BE2C (cell line): Measurements from ENCODE around the gene PPIH.
"Not testable (repeated sequence)": the region's sequence is repeated elsewhere in the genome, so short reads cannot be mapped to it uniquely, and the experiment has no call there.

Source experiments
- DNase-seq: peaks from one replicate; pipeline ENCODE4 v3.0.0-alpha.2; 2020
- H3K27me3 ChIP-seq: fragments of 250-450 bp; sonication (Bioruptor Pico); 2 replicates; pipeline ENCODE4 v1.5.1; 2020; ENCODE audit warnings: mild to moderate bottlenecking
- H3K36me3 ChIP-seq: fragments of 250-450 bp; sonication (Bioruptor Pico); 2 replicates; pipeline ENCODE4 v1.5.1; 2020; ENCODE audit warnings: mild to moderate bottlenecking
- H3K4me1 ChIP-seq: fragments of 250-450 bp; sonication (Bioruptor Pico); 2 replicates; pipeline ENCODE4 v1.5.1; 2020
- H3K4me3 ChIP-seq: 2 replicates; pipeline ENCODE4 v1.5.1; 2011; ENCODE audit warnings: low read depth, low read length
- H3K9me3 ChIP-seq: fragments of 250-450 bp; sonication (Bioruptor Pico); 2 replicates; pipeline ENCODE4 v1.5.1; 2020
- TF ChIP-seq, protein P1 (sequence below): IDR thresholded peaks from 2 replicates; pipeline ENCODE4 v1.5.1; 2012; ENCODE audit warnings: mild to moderate bottlenecking, low read depth, low read length

PPIH gene

DNA sequence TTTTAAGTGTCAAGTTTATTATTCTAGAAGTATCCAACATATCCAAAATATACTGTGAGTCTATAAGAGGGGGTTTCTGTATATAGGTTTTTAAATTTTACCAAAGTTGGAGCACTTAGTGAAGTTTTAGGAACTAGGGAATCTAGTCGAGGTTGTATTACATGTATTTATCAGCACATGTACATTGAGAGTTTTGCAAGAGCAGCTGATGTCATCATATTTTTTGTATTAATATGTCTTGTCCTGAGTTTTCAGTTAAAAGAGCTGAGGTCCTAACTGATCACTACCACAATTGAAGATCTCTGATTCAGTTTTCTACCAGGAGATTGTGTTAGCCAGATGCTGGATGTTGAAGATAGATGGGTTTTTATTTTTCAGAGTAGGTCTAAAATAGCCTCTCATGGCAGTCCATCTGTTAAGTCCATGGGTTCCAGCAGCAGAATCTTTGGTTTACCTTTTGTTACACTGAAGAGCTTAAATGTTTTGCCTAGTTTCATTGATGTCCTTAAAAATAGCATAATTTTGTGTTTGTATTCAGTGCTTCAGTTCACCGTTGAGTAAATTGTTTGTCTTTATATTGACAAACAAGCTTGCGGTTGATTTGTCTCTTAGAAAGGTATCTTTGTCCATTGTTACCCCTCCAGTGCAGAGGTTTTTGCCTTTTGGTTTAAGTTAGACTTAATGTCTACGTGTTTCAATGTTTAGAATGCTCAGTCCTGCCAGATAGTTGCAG is 40.0 kb downstream of the PPIH start:
- TF ChIP-seq, protein P1, sequence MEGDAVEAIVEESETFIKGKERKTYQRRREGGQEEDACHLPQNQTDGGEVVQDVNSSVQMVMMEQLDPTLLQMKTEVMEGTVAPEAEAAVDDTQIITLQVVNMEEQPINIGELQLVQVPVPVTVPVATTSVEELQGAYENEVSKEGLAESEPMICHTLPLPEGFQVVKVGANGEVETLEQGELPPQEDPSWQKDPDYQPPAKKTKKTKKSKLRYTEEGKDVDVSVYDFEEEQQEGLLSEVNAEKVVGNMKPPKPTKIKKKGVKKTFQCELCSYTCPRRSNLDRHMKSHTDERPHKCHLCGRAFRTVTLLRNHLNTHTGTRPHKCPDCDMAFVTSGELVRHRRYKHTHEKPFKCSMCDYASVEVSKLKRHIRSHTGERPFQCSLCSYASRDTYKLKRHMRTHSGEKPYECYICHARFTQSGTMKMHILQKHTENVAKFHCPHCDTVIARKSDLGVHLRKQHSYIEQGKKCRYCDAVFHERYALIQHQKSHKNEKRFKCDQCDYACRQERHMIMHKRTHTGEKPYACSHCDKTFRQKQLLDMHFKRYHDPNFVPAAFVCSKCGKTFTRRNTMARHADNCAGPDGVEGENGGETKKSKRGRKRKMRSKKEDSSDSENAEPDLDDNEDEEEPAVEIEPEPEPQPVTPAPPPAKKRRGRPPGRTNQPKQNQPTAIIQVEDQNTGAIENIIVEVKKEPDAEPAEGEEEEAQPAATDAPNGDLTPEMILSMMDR = no peak

GRCh38 chr1:42700006-42700405 is 41.8 kb downstream of the PPIH start:
- no peaks in the 10 kb centered on the region for H3K4me1 ChIP-seq
- TF ChIP-seq, protein P1 = no peak
- H3K9me3 ChIP-seq = no peaks in the 10 kb centered on the region
- no peak overlapping the region for H3K4me3 ChIP-seq
- no peaks in the 10 kb centered on the region for H3K27me3 ChIP-seq
- no peak for DNase-seq
- peaks cover 86% of the 10 kb centered on the region for H3K36me3 ChIP-seq

More for the DNA sequence above, 40.0 kb downstream of the PPIH start:
- Histone ChIP-seq H3K4me1 (no peaks in the 10 kb centered on the region), H3K4me3 (no peak overlapping the region), H3K9me3 (no peaks in the 10 kb centered on the region), H3K36me3 (peaks cover 86% of the 10 kb centered on the region), H3K27me3 (no peaks in the 10 kb centered on the region)
- DNase-seq = no peak

DNA sequence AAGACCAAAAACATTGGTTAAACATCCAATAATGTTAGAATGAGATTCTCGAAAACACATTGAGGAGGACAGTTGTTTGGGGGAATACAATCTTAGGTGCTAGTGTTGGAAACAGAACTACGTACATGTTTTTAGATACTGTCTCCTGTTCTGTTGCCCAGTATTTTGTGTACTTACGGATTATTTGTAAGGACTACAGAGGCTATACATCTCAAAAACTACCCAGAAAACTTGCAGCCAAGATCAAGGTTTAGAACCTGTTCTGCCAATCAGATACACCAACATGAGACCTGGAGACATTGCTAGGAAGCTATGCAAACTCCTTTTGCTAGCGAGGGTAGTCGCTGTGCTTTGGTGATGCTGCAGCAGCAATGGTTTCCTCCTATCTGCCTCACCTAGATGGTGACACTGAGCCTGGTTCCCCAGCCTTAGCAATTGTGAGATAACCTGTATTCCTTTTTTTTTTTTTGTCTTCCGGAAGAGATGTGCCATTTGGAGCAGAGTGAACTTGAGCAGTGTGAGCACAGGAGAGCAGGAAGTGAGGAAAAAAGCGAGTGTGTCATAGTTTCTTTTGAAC is 45.8 kb downstream of the PPIH start:
- H3K4me1 ChIP-seq = no peaks in the 10 kb centered on the region
- DNase-seq = no peak
- H3K9me3 ChIP-seq = no peaks in the 10 kb centered on the region
- TF ChIP-seq, protein P1 = no peak
- H3K36me3 ChIP-seq = peaks cover 55% of the 10 kb centered on the region
- H3K4me3 ChIP-seq = no peak overlapping the region
- H3K27me3 ChIP-seq = no peaks in the 10 kb centered on the region

DNA sequence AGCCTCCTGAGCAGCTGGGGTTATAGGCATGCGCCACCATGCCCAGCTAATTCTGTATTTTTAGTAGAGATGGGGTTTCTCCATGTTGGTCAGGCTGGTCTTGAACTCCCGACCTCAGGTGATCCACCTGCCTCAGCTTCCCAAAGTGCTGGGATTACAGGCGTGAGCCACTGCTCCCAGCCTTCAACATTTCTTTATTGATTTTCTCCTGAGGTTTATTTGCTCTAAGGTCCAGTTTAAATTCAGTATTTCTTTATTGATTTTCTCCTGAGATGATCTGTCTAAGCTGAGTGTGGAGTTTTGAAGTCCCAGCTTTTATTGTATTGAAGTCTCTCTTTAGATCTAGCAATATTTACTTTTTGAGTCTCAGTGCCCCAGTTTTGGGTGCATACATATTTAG is 54.6 kb downstream of the PPIH start:
- H3K36me3 ChIP-seq, DNase-seq: not testable (repeated sequence)

GRCh38 chr1:42713293-42713692 is 55.1 kb downstream of the PPIH start:
- TF ChIP-seq, protein P1 = no peak
- H3K36me3 ChIP-seq = peaks cover 5% of the 10 kb centered on the region

More for the DNA sequence above, 54.6 kb downstream of the PPIH start:
- H3K4me1 ChIP-seq, H3K4me3 ChIP-seq, H3K9me3 ChIP-seq, H3K27me3 ChIP-seq: not testable (repeated sequence)

DNA sequence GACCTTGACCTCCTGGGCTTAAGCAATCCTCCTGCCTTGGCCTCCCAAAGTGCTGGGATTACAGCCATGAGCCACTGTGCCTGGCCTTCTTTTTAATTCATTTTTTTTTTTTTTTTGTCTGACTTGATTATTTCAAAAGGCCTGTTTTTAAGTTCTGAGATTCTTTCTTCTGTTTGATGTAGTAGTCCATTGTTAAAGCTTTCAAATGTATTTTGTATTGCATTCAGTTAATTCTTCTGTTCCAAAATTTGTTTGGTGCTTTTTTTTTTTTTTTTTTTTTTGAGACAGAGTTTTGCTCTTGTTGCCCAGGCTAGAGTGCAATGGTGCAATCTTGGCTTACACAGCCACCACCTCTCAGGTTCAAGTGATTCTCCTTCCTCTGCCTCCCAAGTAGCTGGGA is 56.2 kb downstream of the PPIH start:
- H3K4me1 ChIP-seq, H3K27me3 ChIP-seq, DNase-seq, H3K36me3 ChIP-seq, H3K9me3 ChIP-seq, H3K4me3 ChIP-seq: not testable (repeated sequence)

More at GRCh38 chr1:42713293-42713692, 55.1 kb downstream of the PPIH start:
- Histone ChIP-seq H3K27me3 (no peaks in the 10 kb centered on the region), H3K4me1 (no peaks in the 10 kb centered on the region), H3K4me3 (no peak overlapping the region), H3K9me3 (no peaks in the 10 kb centered on the region)
- DNase-seq = no peak

DNA sequence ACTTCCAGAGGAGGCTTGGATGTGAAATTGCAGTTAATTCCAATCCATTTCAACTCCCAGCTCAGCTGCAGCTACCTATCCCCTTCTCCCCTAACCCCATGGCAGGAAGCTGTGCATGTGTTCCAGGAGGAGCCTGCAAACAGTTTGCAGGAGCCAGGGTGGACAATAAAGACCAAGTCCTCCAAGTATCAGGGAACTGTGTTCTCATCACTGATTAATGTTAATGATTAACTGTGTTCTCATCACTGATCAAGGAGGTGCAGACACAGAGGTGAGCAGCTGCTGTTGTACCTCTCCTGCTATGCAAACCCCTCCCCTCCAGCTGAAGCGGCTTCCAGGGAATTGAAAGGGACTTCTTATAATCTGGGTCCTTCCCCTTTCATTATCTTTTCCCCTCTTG is 62.6 kb downstream of the PPIH start:
- TF ChIP-seq, protein P1 = no peak
- no peaks in the 10 kb centered on the region for H3K36me3 ChIP-seq

More for the DNA sequence above, 62.6 kb downstream of the PPIH start:
- Histone ChIP-seq H3K27me3 (no peaks in the 10 kb centered on the region), H3K4me3 (no peak overlapping the region), H3K4me1 (no peaks in the 10 kb centered on the region), H3K9me3 (no peaks in the 10 kb centered on the region)
- no peak for DNase-seq
